Mononuclear cell (primary cell): ENCODE results near the gene SNX8. TPM values are rescaled to one million over a fixed set of nuclear protein-coding genes. Genes with fewer than 3 reads are reported as not detected.

ENCODE experiments used
- H3K27me3 ChIP-seq: 2 replicates; pipeline ENCODE4 v1.6.0; 2011; ENCODE audit warnings: low read length, control low read depth; ENCODE audit not compliant: insufficient read depth
- H3K4me1 ChIP-seq: 2 replicates; pipeline ENCODE4 v1.5.1; 2011; ENCODE audit warnings: mild to moderate bottlenecking, low read length, control low read depth; ENCODE audit not compliant: insufficient read depth
- H3K4me3 ChIP-seq: 2 replicates; pipeline ENCODE4 v1.5.1; 2011; ENCODE audit warnings: mild to moderate bottlenecking, low read length, moderate library complexity
- H3K9me3 ChIP-seq: 2 replicates; pipeline ENCODE4 v1.5.1; 2011; ENCODE audit warnings: low read depth, mild to moderate bottlenecking, control low read depth, low read length
- total RNA-seq: library from RNA; depleted of rRNA; stranded (reverse); fragments of >200 nt; gene quantifications from one replicate; pipeline ENCODE4 v1.2.3, GENCODE V29; 2012

Gene SNX8
- total RNA-seq, 1 donor: 9.7 TPM

DNA sequence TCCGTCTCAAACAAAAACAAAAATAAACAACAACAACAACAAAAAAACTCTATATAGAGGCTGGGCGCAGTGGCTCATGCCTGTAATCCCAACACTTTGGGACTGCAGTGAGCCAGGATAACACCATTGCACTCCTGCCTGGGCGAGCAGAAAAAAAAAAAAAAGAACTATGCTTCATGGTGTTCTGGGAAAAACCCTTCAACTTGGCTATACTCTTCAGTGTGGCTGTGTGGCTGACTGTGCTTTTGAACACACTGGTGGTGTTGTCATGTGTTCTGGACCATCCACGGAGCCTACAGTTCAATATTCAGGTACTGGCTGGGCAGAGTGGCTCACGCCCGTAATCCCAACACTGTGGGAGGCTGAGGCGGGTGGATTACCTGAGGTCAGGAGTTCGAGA is 26.5 kb downstream of the SNX8 start:
- Histone ChIP-seq H3K27me3 (no peaks in the 10 kb centered on the region), H3K4me1 (peaks cover 3% of the 10 kb centered on the region), H3K4me3 (no peak overlapping the region), H3K9me3 (no peaks in the 10 kb centered on the region)

DNA sequence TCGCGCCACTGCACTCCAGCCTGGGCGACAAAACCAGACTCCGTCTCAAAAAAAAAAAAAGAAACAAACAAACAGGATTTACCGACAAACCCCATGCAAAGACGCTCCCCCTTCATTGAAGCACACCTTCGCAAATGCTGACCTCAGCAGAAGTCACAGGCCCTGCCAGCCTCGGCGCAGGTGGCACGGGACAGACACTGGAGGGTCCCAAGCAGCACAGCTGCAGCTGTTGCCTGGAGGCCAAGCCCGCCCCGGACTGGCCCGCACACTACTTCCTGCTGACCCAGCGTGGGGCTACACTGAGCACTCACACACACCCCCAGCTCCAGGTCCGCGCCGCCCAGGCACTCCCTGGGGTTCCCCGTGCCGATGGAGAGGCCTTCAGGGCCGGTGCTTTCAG is 31.2 kb downstream of the SNX8 start:
- no peaks in the 10 kb centered on the region for H3K27me3 ChIP-seq
- peaks cover 3% of the 10 kb centered on the region for H3K4me1 ChIP-seq
- no peak overlapping the region for H3K4me3 ChIP-seq
- H3K9me3 ChIP-seq: no peaks in the 10 kb centered on the region

DNA sequence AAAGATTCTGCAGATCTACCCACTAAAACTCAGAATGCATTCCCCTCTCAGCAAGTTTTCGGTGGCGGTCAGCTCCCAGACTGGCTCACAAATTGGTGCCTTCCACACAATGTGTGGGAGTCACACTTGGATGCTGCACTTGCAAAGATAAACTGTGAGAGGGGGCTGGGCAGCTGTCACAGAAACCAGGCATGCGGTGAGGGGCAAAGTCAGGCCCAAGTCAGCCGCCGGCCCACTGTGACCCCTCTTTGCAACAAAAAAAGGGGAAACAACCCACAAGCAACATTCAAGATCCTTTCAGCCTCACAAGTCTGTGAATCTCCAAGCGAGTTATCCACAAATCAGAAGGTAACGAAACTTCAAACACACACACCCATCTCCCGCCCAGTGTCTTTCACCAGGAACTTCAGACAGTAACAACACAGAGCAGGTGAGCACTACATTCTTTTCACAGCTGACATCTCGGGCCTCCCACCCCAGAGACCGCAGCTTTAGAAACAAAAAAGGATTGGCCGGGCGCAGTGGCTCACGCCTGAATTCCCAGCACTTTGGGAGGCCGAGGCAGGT is 32.0 kb downstream of the SNX8 start:
- no peaks in the 10 kb centered on the region for H3K27me3 ChIP-seq
- H3K9me3 ChIP-seq: no peaks in the 10 kb centered on the region
- no peak overlapping the region for H3K4me3 ChIP-seq
- H3K4me1 ChIP-seq: no peaks in the 10 kb centered on the region

DNA sequence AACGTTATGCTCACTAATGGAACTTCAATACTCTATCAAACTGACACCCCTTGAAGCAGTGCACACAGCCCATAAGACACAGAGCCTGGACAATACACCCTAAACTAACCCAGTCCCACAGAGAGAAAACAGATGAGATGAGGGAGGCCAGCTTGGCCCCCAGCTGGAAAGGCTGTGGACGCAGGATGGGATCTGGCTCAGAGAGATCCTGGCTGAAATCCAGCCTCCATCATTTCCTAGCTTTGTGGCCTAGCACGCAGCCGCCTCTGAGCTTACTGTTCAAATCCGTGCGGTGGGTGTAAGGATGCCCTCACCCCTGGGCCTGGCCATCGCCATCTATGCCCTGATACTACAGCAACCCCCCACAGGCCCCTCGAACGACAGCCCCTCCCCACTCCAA is 32.7 kb downstream of the SNX8 start:
- H3K9me3 ChIP-seq: no peaks in the 10 kb centered on the region
- no peaks in the 10 kb centered on the region for H3K27me3 ChIP-seq
- H3K4me1 ChIP-seq: no peaks in the 10 kb centered on the region
- no peak overlapping the region for H3K4me3 ChIP-seq

DNA sequence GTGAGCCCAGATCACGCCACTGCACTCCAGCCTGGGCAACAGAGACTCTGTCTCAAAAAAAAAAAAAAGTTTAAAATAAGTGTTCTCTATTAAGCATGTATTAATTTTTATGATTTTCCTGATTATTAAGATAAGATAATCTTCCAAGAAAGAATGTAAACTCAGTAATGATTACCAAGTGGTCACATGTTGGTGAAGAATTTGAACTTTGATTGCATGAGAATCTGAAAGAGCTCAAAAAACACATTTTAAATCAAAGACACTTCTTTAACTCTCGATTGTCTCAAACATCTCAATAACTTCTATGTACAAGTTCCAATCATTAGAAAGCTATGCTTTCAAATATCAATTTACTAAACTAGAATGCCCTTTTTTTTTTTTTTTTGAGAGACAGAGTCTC is 33.8 kb downstream of the SNX8 start:
- Histone ChIP-seq H3K27me3 (no peaks in the 10 kb centered on the region), H3K9me3 (no peaks in the 10 kb centered on the region), H3K4me1 (no peaks in the 10 kb centered on the region), H3K4me3 (no peak overlapping the region)

DNA sequence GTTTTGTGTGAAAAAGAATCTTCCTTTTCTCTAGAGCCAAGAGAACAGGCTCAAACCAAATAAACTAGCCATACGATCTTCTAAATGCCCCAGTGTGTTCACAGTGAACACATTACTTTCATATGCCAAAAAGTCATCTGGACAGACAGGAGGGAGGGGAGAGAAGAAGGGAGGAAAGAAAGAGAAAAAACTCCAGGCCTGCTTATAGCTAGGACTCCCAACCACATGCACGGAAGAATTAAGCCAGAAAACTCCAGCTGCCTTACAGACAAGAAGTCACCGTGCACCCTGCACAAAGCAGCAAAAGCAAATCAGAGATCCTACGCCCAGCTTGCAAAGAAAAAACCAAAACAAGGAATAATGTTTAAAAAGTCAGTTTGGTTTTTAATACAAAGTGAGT is 34.3 kb downstream of the SNX8 start:
- H3K9me3 ChIP-seq: no peaks in the 10 kb centered on the region
- H3K4me3 ChIP-seq: no peak overlapping the region
- H3K4me1 ChIP-seq: no peaks in the 10 kb centered on the region
- H3K27me3 ChIP-seq: no peaks in the 10 kb centered on the region

DNA sequence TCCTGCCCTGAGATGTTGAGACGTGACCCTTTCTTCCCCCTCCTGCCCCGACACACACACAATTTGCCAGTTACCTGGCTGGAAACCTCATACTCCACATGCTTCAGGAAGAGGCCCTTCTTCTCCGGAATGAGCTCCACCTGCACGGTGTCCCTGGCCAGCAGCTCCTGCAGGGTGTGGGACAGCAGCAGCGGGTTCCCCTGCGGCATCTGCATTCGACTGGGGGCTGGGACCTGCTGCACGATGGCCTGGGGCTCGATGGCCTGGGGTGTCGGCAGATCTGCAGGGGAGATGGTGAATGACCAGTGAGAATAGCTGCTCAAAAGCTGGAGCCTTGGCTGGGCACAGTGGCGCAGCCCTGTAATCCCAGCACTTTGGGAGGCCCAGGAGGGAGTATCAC is 36.2 kb downstream of the SNX8 start:
- no peaks in the 10 kb centered on the region for H3K27me3 ChIP-seq
- H3K4me1 ChIP-seq: no peaks in the 10 kb centered on the region
- no peak overlapping the region for H3K4me3 ChIP-seq
- no peaks in the 10 kb centered on the region for H3K9me3 ChIP-seq

DNA sequence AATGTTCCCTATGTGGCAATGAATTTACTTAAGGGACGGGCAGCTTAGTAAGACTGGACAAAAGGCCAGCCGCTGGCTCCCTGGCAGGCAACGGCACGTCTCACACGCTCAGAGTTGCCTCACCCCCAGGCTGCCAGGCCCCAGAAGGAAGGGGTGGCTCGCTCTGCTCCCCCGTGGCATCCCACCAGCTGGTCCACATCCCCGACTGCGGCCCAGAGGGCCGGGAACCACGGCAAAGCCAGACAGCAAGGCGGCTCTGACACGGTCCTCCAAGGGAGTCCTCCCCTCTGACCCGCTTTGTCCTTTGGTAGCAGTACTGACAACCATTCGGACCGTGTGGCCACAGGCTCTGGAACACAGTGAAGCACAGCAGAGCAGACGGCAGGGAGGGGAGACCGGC is 38.1 kb downstream of the SNX8 start:
- Histone ChIP-seq H3K27me3 (no peaks in the 10 kb centered on the region), H3K4me3 (no peak overlapping the region), H3K4me1 (no peaks in the 10 kb centered on the region), H3K9me3 (no peaks in the 10 kb centered on the region)

DNA sequence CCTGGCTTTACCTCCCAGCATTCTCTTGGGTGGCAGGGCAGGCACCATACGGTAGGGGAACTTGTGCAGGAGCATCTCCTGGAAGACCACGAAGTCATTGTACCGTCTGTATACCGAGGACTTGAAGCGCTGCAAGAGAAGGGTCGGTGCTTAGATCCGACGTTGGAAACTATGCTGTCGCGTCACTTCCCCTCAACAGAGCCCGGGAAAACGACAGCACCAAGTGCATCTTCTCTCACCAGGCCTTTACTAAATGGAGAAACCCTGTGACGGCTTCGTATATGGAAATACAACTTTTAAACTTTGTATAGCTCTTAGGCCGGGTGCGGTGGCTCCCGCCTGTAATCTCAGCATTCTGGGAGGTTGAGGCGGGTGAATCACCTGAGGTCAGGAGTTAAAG is 39.1 kb downstream of the SNX8 start:
- Histone ChIP-seq H3K9me3 (no peaks in the 10 kb centered on the region), H3K4me3 (no peak overlapping the region), H3K4me1 (no peaks in the 10 kb centered on the region), H3K27me3 (no peaks in the 10 kb centered on the region)

DNA sequence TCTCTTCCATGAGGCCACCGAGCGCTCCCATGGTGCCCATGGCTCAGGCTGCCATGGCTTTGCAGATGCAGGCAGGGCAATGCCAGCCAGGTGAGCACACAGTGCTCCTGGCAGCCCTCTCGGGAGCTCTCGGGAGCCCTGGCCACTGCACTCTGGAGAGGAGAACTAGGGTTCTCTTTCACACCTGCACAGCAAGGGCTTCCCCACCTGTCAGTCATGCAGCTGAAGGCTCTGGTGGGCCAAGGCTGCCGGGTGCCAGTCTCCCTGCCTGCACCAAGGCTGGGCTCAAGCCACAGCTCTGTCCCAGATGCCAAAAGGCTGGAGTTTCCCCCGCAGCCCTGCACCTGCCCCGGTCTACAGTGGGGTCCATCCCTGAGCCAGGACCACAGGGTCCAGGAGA is 39.6 kb downstream of the SNX8 start:
- no peaks in the 10 kb centered on the region for H3K27me3 ChIP-seq
- H3K9me3 ChIP-seq: no peaks in the 10 kb centered on the region
- no peaks in the 10 kb centered on the region for H3K4me1 ChIP-seq
- H3K4me3 ChIP-seq: no peak overlapping the region

DNA sequence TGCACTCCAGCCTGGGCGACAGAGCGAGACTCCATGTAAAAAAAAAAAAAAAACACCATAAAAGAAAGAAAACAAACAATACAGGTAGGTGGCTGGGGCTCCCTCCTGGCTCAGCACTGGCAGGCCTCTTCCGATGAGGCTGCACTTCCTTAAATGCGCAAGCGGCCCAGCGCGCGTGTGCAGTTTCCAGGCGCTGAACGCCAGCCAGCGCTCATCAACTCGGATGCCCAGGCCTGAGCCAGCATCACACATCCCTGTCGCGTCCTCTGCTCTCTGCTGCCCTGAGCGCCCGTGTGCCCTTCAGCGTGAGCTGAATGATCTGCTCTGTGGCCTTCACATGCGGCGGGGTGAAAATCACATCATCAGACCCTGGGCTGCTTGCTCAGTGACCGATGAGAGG is 40.4 kb downstream of the SNX8 start:
- H3K9me3 ChIP-seq: no peaks in the 10 kb centered on the region
- H3K4me3 ChIP-seq: no peak overlapping the region
- no peaks in the 10 kb centered on the region for H3K4me1 ChIP-seq
- no peaks in the 10 kb centered on the region for H3K27me3 ChIP-seq

DNA sequence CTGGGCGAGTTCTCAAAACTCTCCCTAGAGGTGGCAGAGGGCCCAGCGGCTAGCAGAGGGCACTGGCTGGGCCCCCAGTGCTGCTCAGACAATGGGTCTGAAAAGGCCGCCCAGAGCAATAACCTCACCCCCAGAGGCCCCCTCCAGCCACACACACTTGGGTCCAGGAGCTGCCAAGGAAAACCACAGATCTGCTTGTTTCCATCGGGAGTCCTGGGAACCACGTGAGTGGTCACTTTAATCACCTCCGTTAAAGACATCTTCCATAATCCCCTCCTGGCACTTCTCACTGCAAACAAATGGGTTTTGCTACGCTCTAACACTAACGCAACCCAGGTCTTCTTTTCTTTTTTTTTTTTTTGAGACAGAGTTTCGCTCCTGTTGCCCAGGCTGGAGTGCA is 42.2 kb downstream of the SNX8 start:
- Histone ChIP-seq H3K9me3 (no peaks in the 10 kb centered on the region), H3K27me3 (no peaks in the 10 kb centered on the region), H3K4me1 (no peaks in the 10 kb centered on the region)

DNA sequence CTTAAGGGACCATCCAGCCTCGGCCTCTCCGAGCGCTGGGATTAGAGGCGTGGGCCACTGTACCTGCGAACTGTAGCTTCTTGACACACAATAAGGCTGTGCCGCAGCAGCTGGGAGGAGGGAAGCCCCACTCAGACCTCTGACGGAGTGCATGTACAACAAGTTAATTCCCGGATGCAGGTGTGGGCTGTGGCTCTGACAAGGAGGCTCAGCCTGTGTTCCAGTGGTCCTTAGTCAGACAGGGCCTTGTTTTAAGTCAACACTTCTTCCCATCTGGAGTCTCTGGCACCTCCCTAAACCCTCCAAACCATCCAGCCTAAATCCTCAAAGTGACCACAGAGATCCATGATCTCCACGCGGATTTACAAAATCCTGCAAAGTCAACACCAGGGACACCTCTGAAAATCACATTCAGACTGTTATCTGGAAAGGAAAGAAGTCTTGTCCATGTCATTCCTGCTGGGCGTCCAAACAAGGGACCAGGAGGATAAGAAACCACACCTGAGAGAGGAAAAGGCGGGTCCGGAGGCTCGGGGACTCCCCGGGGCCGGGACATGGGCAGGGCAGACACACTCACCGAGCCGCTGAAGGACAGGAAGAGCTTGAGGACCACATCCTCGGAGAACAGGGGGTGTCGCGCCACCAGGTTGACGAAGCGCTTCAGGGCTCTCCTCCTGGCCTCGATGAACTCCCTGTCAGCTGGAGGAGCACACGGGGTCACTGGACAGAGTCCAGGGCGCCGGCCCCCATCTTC is 42.8 kb downstream of the SNX8 start:
- Histone ChIP-seq H3K9me3 (no peaks in the 10 kb centered on the region), H3K4me1 (no peaks in the 10 kb centered on the region), H3K27me3 (no peaks in the 10 kb centered on the region), H3K4me3 (no peak overlapping the region)

More for the DNA sequence above, 42.2 kb downstream of the SNX8 start:
- no peak overlapping the region for H3K4me3 ChIP-seq

DNA sequence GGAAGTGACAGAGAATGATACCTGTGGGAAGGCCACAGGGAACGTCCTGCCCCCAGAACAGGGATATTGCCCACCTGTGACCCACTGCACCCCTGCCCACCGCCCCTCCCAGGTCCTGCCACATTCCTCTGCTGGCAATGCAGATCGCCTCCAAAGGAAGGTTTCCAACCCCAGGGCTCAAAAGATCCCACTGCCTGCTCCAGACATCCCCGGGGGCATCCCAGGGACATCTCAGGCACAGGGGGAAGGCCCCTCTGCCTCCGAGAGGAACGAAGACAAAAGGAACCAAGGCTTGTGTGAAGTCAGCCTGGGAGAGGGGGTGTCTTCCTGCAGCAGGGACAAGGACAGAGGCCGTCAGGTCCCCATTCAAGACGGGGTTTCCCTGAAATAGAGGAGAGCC is 43.7 kb downstream of the SNX8 start:
- Histone ChIP-seq H3K9me3 (no peaks in the 10 kb centered on the region), H3K4me3 (no peak overlapping the region), H3K4me1 (no peaks in the 10 kb centered on the region), H3K27me3 (no peaks in the 10 kb centered on the region)

DNA sequence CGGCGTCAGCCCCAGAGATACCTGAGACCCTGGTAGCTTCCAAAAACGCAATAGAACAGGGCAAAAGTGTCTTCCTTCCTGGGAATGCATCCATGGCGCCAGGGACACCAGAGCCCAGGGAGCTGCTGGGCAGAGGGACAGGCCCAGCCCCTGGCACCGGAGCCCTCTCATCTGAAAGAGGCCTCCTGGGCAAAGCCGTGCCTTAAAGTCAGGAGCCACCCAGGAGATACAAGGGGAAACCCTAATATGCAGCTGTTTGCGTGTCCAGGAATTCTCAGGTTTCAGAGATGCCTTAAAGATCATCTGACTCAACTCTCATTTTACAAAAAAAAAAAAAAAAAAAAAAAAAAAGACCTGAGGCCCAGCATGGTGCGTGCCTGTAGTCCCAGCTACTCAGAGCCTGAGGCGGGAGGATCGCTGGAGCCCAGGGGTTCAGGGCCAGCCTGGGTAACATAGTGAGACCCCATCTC is 44.2 kb downstream of the SNX8 start:
- no peak overlapping the region for H3K4me3 ChIP-seq
- H3K9me3 ChIP-seq: no peaks in the 10 kb centered on the region
- H3K27me3 ChIP-seq: no peaks in the 10 kb centered on the region
- H3K4me1 ChIP-seq: no peaks in the 10 kb centered on the region
